COLO668 (cell line): ENCODE data around the gene MCF2L.

Source experiments
- DNase-seq: peaks from one replicate; lab custom pipeline; 2025; ENCODE audit not compliant: unreplicated experiment; lab: John Stamatoyannopoulos, UW

MCF2L gene, protein sequence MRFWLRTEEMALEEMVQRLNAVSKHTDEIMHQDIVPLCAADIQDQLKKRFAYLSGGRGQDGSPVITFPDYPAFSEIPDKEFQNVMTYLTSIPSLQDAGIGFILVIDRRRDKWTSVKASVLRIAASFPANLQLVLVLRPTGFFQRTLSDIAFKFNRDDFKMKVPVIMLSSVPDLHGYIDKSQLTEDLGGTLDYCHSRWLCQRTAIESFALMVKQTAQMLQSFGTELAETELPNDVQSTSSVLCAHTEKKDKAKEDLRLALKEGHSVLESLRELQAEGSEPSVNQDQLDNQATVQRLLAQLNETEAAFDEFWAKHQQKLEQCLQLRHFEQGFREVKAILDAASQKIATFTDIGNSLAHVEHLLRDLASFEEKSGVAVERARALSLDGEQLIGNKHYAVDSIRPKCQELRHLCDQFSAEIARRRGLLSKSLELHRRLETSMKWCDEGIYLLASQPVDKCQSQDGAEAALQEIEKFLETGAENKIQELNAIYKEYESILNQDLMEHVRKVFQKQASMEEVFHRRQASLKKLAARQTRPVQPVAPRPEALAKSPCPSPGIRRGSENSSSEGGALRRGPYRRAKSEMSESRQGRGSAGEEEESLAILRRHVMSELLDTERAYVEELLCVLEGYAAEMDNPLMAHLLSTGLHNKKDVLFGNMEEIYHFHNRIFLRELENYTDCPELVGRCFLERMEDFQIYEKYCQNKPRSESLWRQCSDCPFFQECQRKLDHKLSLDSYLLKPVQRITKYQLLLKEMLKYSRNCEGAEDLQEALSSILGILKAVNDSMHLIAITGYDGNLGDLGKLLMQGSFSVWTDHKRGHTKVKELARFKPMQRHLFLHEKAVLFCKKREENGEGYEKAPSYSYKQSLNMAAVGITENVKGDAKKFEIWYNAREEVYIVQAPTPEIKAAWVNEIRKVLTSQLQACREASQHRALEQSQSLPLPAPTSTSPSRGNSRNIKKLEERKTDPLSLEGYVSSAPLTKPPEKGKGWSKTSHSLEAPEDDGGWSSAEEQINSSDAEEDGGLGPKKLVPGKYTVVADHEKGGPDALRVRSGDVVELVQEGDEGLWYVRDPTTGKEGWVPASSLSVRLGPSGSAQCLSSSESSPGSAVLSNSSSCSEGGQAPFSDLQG

DNA sequence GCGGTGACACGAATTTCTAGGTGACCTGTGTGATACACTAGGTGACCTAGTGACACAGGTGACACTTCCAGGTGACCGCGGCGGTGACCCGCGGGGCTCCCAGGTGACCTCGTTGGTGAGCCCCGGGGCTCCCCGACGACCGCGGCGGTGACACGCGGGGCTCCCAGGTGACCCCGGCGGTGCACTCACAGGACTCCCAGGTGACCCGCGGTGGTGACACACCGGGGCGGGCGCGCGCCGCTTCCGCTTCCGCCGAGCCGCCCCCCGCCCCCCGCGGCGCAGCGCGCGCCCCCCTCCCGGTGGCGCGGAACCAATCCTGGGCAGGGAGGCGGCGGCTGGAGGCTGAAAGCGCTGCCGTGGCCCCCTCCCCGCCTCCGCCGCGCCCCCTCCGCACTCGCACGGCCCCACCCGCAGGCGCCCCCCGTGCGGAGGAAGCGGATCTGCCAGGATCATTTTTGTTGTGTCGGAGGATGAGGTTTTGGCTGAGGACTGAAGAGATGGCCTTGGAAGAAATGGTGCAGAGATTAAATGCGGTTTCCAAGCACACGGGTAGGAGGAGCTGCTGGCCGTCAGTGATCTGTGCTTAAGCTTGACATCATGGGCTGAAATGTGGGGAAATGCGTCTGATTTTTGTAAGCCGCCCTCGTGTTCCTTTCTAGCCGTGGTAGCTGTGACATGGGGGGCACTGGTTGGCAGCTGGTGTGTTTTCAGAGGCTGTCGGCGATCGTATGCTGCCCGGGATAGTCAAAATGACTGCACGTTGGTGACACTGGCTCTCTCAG, at the start of gene MCF2L:
Gene MCF2L (plus strand): TSS at position 305 of the 782 bp plus-strand sequence. CDS start 166 bp downstream, at position 471.
- DNase-seq = peak; percentile 97

DNA sequence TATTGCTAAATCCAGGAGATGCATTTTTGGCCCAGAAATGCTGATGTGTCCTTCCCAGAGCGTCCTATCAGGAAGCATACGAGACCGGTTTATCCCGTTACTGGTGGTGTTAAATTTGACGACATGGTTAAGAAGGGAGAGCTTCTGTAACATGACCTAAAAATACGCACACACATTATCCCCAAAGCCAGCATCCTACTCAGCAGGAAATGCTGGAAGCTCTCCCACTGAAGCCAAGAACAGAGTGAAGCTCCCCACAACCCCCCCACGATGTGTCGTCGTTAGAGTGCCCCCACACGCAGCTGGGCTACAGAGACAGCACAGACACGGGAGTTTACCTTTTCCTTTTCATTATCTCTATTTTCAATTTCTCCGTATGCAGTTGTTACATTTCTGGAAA, 45.1 kb upstream of the MCF2L start:
- no peak for DNase-seq

DNA sequence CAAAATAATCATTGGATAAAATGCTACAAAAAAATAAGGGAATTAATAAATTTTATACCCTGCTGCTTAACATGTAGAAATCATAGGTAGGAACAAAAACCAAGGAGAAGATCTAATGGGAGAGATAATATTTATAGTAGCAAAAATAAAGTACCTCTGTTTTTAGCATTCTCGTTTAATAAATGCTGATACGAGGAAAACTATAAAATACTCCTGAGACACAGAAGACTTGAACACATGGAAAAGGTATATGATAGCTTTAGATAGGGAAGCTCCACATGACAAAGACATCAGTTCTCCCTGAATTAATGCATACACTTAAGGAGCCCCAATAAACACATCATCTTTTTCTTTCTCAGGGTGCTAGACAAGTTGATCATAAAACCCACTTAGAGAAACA, 44.6 kb upstream of the MCF2L start:
- DNase-seq = no peak

DNA sequence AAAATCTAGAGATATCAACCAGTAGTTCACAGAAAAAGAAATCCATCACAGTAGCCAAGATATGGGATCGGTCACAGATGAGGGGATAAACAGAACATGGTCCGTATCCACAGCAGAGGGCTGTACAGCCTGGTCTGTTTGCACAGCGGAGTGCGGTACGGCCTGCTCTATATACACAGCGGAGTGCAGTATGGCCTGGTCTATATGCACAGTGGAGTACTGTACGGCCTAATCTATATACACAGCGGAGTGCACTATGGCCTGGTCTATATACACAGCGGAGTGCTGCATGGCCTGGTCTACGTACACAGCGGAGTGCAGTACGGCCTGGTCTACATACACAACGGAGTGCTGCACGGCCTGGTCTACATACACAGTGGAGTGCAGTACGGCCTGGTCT, 43.0 kb upstream of the MCF2L start:
- no peak for DNase-seq

DNA sequence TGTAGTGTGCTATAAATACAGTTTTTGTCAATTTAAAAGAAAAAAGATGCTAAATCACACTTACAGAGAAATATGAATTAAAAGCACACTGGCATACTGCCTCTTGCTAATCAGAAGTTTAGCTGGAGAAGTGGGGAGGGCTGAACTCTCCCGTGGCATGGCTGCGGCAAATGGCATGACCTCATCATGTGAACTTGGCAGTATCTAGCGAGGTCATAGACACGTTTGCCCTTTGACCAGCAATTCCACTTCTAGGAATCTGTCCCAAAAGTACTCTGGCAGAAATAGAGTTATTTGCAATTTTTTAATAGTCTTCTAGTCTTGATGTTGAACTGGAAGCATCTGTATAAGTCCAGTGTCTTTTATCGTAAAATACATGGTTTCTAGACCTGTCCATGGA, 42.0 kb upstream of the MCF2L start:
- DNase-seq = no peak

DNA sequence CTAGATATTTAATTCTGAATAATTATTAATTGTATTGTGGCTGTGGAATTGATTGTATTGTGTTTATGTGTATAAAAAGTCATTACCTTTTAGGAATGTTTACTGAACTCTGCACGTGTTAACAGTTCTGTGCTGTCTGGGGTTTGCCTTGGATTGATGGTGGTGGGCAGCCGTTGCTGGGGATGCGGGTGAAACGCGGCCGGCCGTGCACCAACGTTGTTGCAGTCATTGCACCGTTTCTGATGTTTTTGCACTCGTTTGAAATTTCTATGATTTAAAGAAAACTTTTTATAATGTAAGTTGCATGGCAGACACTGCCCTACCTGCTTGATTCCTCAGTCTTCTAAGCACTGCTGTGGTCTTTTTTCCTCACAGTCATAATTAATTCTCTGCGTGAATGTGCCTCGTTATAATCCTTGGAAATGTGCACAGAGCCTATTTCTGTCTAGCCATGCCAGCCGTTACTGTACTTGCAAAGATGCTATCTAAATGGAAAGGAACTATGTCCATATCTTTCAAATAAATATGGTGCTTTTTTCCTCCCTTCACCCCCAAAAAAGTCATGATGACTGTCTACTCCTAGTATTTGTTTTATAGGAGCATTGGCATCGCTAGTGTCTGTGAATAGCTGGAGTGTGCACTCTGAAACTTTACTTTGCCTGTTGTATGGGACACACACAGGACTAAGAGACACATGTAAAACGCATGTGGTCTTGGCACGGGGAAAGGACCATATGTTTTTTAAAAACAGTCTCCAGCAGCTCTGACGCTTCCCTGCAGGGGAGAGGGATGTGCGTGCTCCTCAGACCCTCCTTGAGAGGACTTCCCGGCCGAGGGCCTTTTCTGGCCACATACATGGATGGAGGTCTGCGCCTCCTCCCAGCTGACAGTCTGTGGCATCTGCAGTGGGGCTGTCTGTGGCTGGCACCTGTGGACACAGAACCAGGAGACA, 40.7 kb upstream of the MCF2L start:
- no peak for DNase-seq

DNA sequence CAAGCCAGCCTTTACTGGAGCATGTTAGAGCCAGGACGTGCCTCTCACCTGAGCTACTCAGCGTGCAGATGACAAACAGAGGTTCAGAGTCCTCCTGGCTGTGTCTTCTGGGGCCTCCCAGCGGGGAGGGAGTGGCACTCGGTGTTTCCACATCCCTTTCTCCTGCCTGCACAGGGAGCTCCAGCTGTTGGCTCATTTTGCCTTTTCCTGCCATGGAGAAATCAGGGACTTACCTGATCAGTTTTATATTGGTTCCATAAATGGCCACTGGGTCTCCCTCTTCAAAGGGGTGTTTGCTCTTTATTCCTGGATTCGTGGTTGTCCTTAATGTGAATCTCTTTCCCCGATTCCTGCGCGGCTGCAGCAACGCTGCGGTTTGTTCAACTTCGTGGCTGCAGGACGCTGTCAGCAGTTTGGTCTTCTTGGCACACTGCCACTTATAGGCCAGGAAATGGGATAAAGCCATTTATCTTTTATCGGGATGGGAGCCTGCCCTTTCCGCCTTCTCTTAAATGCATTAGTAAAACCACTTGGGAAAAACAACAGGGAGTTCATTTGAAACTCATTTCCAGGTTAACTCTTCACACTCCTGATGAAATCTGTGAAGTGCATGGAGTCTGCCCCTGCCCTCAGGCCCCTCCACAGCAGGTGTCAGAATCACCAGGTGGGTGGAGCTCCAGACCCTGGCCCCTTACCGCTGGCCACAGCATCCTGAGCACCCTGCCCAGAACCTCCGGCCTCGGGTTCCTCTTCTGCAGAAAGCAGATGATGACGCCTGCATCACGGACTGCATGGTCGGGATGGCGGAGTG, 39.8 kb upstream of the MCF2L start:
- DNase-seq = peak; percentile 89

DNA sequence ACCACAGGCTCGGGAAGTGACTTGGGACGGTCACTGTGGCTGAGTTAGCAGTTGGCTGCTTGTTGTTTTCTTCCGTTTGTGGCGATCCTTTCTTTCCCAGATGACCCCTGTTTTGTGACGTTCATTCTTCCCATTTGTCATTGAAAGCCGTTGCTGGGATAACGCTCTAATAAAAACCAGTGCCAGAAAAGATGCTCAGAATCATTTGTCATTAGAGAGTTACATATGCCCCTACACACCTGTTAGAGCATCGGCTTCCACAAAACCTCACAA, 39.3 kb upstream of the MCF2L start:
- no peak for DNase-seq

DNA sequence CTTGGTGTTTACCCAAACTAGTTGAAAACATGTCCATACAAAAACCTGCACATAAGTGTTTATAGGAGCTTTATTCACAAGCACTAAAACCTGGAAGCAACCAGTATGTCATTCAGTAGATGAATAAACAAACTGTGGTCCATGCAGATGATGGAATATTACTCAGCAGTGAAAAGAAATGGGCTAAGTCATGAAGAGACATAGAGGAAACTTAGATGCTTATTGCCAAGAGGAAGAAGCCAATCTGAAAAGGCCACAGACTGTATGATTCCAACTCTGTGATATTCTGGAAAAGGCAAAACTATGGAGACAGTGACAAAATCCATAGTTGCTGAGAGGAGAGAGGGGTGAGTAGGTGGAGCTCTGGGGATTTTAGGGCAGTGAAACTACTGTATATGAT, 38.8 kb upstream of the MCF2L start:
- no peak for DNase-seq

DNA sequence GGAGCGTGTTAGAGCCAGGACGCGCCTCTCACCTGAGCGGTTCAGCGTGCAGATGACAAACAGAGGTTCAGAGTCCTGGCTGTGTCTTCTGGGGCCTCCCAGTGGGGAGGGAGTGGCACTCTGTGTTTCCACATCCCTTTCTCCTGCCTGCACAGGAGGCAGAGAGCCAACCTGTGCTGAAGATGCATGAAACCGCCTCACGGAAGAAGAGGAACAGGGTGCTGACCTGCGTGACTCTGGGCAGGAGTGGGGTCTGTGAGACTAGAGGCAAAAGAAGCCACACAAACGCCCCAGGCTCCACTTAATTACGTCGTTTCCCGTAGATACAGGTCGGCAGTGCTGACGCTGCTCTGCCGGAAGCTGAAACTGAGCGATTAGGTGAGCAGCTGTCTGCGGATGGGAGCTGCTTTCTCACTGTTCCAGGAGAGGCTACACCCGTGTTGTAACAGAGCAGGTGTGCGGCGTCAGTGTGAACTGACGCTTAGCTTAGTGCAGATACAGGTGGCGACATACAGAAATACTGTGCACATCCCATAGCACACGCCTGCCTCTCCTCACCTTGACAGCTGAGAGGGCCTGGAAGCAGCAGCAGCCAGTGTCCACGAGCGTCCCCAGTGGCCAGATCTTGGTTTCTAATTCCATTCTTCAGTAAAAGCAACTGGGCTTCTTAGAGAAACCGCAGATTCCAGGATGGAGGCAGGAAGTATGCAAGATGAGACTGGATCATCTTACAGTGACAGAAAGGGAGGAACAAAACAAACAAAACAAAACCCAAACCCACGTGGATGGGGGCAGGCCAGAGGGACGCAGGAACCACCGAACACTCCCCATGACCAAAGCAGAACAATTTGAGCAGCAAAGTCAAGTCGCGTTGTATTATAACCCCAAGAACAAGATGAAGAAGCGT, 37.7 kb upstream of the MCF2L start:
- DNase-seq = peak; percentile 97

DNA sequence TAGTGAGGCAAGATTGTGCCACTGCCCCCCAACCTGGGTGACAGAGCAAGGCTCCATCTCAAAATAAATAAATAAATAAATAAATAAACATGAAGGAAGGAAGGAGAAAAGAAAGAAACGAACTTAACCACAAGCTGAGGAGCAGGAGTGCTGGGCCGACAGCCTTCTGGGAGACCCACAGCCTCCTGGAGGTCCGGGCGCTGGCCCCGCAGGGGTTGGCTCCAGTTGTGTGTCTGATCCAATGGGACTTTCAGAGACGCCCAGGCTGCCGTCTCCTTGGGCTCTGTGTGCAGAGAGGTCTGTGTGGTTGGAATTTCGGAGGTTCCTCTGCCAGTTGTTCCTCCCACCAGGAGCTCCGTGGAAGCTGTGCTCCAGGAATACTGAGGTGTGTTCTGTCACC, 36.0 kb upstream of the MCF2L start:
- no peak for DNase-seq

DNA sequence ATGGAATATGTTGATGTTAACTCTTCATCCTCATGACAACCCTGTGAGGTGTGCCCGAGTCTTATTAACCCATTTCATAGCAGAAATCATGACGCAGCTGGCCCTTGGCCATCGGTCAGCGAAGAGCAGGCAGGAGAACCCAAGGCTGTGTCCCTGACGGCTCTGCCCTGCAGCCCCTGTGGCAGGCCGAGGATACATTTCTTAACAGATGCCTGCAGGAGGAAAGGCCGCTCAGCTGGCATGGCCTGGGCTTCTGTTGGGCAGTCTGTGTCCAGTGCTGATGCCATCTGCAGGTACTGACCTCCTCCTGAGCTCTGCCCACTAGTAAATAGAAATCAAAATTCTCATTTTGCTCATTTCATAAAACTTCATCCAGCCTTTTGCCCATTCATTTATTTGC, 35.4 kb upstream of the MCF2L start:
- DNase-seq = no peak

DNA sequence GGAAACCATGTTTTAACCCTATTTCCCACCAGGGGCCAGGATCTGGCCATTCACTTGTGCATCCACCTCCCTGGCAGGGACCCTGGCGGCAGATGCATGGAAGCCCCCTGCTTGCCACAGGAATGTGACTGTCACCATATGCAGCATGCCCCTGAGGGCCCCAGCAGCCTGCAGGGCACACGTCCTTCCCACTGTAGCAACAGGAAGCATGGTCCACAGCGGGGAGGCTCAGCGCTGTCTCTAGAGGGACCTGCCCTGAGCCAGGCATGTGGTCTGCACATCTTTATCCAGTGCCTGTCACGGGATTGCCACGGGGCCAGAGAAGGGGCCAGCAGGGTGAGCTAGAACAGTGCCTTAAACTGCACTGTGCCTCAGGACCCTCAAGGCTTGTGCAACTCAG, 34.9 kb upstream of the MCF2L start:
- no peak for DNase-seq

DNA sequence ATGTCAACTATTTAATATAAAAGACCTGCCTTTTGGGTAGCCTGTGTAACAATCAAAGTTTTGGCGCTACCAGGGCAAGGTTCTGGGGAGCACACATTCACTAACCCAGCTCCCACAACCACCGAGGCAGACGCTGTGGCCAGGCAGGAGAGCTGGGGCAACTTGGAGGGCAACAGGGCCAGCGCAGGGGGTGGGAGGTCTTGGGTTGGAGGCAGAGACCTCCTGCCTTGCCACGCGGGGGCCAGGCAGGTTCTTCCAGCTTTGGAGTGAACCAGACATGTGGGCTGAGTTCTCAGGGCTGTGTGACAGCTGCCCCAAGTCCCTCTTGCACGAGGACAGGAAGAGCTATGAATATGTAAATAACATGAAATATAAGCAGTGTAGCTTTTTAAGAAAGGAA, 30.3 kb upstream of the MCF2L start:
- no peak for DNase-seq

DNA sequence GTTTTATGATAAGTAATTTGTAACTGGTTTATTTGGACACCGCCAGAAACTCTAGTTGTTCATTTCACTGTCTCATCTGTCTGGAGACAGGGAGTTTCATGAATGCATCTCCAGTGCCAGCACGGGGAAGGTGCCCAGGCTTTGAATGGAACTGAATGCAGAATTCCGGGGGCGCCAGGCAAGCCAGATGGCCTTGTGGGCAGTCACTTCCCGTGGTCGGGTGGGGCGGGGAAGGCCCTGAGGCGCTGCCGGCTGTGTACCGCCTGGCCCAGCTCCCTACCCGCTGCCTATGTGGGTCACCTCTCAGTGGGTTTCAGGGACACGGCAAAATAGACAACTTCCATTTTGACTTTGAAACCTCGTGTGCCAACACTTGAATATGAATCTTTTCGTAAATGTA, 28.8 kb upstream of the MCF2L start:
- peak; percentile 78 for DNase-seq

DNA sequence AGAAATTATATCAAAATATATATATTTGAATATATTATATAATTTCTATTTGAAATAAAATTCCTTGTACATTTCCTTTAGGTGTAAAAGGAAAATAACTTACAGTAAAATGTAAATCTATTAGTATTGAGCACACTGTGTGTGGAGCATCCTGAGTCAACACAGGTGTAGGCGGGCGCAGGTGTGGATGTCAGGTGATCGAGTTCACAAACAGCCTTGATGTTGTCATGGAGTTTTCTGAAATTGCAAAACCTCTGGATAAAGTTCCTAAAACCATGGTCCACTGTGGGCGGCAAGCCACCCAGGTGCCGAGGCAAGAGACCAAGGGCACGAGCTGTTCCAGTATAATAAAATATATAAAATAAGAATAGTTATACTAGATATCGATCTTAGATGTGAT, 27.7 kb upstream of the MCF2L start:
- DNase-seq = peak; percentile 89

DNA sequence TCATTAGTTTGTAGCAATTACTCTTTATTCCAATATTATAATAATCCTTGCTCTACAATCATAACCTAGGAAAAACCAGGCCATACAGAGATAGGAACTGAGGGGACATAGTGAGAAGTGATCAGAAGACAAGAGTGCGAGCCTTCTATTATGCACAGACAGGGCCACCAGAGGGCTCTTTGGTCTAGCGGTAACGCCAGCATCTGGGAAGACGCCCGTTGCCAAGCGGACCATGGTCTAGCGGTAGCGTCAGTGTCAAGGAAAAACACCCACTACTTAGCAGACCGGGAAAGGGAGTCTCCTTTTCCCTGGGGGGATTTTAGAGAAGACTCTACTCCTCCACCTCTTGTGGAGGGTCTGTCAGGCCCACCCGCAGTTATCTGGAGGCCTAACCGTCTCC, 27.2 kb upstream of the MCF2L start:
- peak; percentile 44 for DNase-seq

DNA sequence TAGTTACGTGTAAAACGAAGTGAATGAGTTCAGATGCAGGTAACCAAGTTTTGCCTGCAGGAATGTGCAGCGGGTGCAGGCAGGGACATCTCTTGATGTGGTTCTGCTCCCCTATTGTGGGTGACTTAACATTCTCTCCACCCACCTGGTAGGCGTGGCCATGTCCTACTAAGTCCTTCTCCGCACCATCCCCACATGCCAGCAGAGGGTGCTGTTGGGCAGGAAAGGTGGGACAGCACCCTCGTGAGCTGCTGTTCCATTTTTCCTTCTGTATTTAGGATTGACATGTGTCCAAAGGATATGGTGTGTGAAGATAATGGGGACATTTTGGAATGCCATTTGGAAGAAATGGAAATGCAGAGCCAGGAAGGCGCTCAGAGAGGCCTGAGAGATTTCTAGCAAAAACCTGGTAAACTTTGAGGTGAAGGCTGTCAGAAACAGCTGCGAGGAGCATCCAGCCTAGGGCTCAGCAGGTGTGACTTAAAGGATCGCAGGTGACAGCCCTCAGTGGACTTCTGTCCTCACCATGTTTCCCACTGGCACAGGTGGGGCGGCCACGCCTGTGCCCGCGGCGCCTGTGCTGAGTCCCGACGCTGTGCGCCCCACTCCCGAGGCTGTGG, 26.2 kb upstream of the MCF2L start:
- DNase-seq = peak; percentile 100
